ENCODE data around the gene PARD3. TPM values are rescaled to one million over a fixed set of nuclear protein-coding genes. Genes with fewer than 3 reads are reported as not detected.

Gene PARD3
- total and polyA plus RNA-seq, 12 donors, result 17.0 to 93.8 (median 47.3) TPM

DNA sequence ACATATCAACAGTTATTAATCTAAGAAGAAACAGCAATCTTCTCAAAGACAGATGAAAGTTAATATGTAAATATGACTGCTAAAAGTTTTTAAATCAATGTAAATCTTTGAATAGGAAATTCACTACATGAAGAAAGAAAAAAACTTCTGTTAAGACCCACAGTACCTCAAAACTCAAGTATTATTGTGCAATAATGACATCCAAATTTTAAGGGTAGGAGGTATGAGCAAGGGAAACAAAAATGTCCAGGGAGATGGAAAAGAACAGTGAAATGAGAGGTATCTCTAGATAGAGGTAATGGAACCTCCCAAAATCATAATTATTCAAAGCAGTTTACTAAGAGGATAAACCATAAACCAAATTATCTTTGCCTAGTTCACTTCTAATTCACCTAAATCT, 436.8 kb downstream of the PARD3 start:
- Histone ChIP-seq H3K9me3 (replicated peaks in 1 of 3) (peaks cover 0 to 5% (median 0%) of the 10 kb centered on the region in 3 donors), H3K27me3 (no peaks in the 10 kb centered on the region), H3K4me1 (replicated peaks in 1 of 2) (peaks cover 15 to 32% of the 10 kb centered on the region in 2 donors), H3K27ac (no peak overlapping the region), H3K4me3 (no peak overlapping the region), H3K36me3 (replicated peaks in 1 of 2) (no peaks in the 10 kb centered on the region)
- no peak for TF ChIP-seq POLR2A (IDR thresholded peaks at IDR 0.05)
- TF ChIP-seq, protein P1, sequence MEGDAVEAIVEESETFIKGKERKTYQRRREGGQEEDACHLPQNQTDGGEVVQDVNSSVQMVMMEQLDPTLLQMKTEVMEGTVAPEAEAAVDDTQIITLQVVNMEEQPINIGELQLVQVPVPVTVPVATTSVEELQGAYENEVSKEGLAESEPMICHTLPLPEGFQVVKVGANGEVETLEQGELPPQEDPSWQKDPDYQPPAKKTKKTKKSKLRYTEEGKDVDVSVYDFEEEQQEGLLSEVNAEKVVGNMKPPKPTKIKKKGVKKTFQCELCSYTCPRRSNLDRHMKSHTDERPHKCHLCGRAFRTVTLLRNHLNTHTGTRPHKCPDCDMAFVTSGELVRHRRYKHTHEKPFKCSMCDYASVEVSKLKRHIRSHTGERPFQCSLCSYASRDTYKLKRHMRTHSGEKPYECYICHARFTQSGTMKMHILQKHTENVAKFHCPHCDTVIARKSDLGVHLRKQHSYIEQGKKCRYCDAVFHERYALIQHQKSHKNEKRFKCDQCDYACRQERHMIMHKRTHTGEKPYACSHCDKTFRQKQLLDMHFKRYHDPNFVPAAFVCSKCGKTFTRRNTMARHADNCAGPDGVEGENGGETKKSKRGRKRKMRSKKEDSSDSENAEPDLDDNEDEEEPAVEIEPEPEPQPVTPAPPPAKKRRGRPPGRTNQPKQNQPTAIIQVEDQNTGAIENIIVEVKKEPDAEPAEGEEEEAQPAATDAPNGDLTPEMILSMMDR (IDR thresholded peaks at IDR 0.05), result no peak
- DNase-seq, result no peak
- intact Hi-C loops (cut with DNase I), result no loop called here

DNA sequence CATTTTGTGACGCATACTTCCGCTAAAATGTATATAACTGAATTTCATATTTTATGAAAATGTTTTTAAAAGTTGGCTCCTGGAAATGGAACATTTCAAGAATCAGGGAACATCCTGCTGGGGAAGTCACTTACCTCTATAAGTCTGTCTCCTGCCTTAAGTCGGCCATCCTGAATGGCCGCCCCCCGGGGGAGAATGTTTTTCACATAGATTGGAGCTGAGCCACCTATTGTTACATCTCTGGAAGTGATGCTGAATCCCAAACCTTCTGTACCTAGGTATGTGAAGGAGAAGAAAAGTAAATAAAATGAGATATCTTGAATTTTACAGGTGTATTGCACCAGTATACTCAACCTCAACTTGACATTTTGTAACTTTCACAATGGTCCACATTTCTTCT, 437.3 kb downstream of the PARD3 start:
- TF ChIP-seq, protein P1 (IDR thresholded peaks at IDR 0.05), result no peak
- no peak for TF ChIP-seq POLR2A (IDR thresholded peaks at IDR 0.05)
- Histone ChIP-seq H3K27ac (no peak overlapping the region), H3K9me3 (replicated peaks in 1 of 3) (peaks cover 0 to 5% (median 0%) of the 10 kb centered on the region in 3 donors), H3K4me1 (replicated peaks in 1 of 2) (peaks cover 15 to 37% of the 10 kb centered on the region in 2 donors), H3K27me3 (no peaks in the 10 kb centered on the region), H3K4me3 (no peak overlapping the region), H3K36me3 (replicated peaks in 1 of 2) (no peaks in the 10 kb centered on the region)
- DNase-seq, result no peak
- intact Hi-C loops (cut with DNase I), result no loop called here
- WGBS, 4 donors, result 96 to 97% (median 96%) methylated on average over 5 of the region's 5 CpGs

DNA sequence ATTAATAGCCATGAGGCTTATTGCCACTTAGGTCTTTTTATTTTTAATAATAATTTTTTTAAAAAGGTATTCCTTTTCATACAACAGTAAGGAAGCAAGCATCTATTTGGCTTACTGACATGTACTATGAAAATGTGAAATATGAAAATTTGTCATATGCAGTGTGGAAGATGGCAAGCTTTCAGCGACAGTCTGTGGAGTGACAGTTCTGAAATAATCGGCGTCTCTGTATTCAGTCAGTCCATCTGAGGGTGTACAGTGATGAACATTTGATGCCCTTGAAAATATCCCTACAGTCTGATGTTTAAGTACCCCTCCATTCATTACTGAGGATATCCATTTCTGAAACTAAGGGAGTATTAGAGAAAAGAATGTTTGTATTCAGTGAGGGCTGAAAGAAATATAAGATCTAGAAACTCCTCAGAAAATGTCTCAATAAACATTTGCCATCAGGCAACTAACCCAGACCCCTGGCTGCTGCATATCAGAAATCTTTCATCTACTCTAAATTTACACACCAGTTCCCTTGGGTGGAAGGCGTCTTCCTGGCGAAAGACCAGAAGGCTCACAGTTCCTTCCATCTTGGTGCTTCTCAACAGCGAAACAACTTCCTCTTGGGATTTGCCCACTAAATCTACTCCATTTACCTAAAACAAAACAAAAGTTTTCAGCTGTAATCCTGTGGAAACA, 440.6 kb downstream of the PARD3 start:
- 74 to 81% (median 78%) methylated on average over 6 of the region's 6 CpGs for WGBS, 4 donors
- H3K4me3 ChIP-seq, result no peak overlapping the region
- no peak for TF ChIP-seq POLR2A (IDR thresholded peaks at IDR 0.05)
- TF ChIP-seq, protein P1 (IDR thresholded peaks at IDR 0.05), result no peak

DNA sequence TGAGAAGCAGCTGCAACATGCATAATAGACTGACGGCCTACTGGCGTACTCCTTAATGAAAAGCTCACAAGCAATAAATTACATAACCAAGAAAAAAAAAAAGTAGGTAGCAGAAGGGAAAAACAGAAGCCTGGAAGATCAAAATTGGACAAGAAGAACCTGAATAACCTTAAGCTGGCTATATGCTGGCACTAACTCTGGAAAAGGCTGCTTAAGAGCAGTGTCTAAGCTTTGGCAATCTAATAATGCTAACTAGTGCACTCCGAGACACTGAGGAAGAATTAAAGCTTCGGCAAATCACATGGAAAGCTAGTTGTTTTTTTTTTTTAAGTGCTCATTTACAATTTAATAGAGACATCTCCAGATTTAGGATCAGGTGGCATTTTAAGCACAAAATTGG, 441.9 kb downstream of the PARD3 start:
- DNase-seq, result no peak
- TF ChIP-seq POLR2A (IDR thresholded peaks at IDR 0.05), result no peak
- TF ChIP-seq, protein P1 (IDR thresholded peaks at IDR 0.05), result no peak
- no peaks in the 10 kb centered on the region for H3K27me3 ChIP-seq
- peaks cover 0 to 23% of the 10 kb centered on the region in 2 donors for H3K4me1 ChIP-seq (replicated peaks in 1 of 2)
- intact Hi-C loops (cut with DNase I), result no loop called here
- no peak overlapping the region for H3K27ac ChIP-seq
- H3K9me3 ChIP-seq (replicated peaks in 1 of 3), result no peaks in the 10 kb centered on the region
- no peaks in the 10 kb centered on the region for H3K36me3 ChIP-seq (replicated peaks in 1 of 2)
- WGBS, 4 donors, result 67 to 82% (median 76%) methylated on average over 4 of the region's 4 CpGs
- no peak overlapping the region for H3K4me3 ChIP-seq

More for the DNA sequence above, 440.6 kb downstream of the PARD3 start:
- peaks cover 7 to 30% of the 10 kb centered on the region in 2 donors for H3K4me1 ChIP-seq (replicated peaks in 1 of 2)
- peak overlapping the region in 1 of 5 donors; percentile 17 for H3K27ac ChIP-seq
- no peaks in the 10 kb centered on the region for H3K36me3 ChIP-seq (replicated peaks in 1 of 2)
- DNase-seq, result peak in 4 of 7 donors; percentile 17 to 29 (median 28)
- no peaks in the 10 kb centered on the region for H3K27me3 ChIP-seq
- intact Hi-C loops (cut with DNase I), result no loop called here
- H3K9me3 ChIP-seq (replicated peaks in 1 of 3), result no peaks in the 10 kb centered on the region
